Esophagus squamous epithelium (tissue), 5 donors: ENCODE measurements around the gene PTPN21. TPM values are rescaled to one million over a fixed set of nuclear protein-coding genes. Genes with fewer than 3 reads are reported as not detected.

Experiments
- DNase-seq: peaks from one replicate; lab custom pipeline; 2025; lab: John Stamatoyannopoulos, UW
- H3K27ac ChIP-seq, 4 donors: fragments of 200-600 bp; sonication (generic); one replicate each; pipeline ENCODE4 v1.5.1; 2016 to 2019; ENCODE audit warnings: mild to moderate bottlenecking in 1 of 4
- H3K27me3 ChIP-seq, 4 donors: fragments of 200-600 bp; sonication (generic); 1 replicate in 3 of 4; 2 replicates in 1 of 4; pipeline versions ENCODE4 v1.5.1 to v1.6.0; 2017 to 2021; ENCODE audit warnings: antibody characterized with exemption in 1 of 4
- H3K36me3 ChIP-seq, 3 donors: fragments of 200-600 bp; sonication (generic); one replicate each; pipeline ENCODE4 v1.5.1; 2016 to 2019
- H3K4me1 ChIP-seq, 3 donors: fragments of 200-600 bp; sonication (generic); one replicate each; pipeline ENCODE4 v1.5.1; 2017 to 2019
- H3K4me3 ChIP-seq, 4 donors: fragments of 200-600 bp; sonication (generic); 1 replicate in 3 of 4; 2 replicates in 1 of 4; pipeline ENCODE4 v1.5.1; 2016 to 2019; ENCODE audit warnings: mild to moderate bottlenecking in 2 of 4, moderate library complexity in 1 of 4
- H3K9me3 ChIP-seq, 3 donors: fragments of 200-600 bp; sonication (generic); one replicate each; pipeline ENCODE4 v1.5.1; 2016 to 2019
- CTCF ChIP-seq, 6 experiments: fragments of 450-650 bp in 4 of 6; fragments of 200-600 bp in 2 of 6; sonication (generic) in 2 of 6; IDR thresholded peaks; one replicate each; pipeline ENCODE4 v1.5.1; 2016 to 2019; ENCODE audit warnings: antibody characterized with exemption in 6 of 6, mild to moderate bottlenecking in 4 of 6, moderate library complexity in 4 of 6
- POLR2A ChIP-seq, 4 donors: fragments of 450-650 bp; IDR thresholded peaks; one replicate each; pipeline ENCODE4 v1.6.1; 2017; ENCODE audit warnings: antibody characterized with exemption in 4 of 4, mild to moderate bottlenecking in 4 of 4, moderate library complexity in 3 of 4
- WGBS, 2 donors: methylation state at CpG; one replicate each; pipeline ENCODE4 v1.1.5; 2018; 5-methylcytosine and 5-hydroxymethylcytosine counted together
- intact Hi-C: fragments of 100-400 bp; cut with DNase I; formaldehyde crosslinking; loops from one replicate; pipeline ENCODE4 v1.15.0; 2022
- total RNA-seq, 4 donors: library from RNA; depleted of rRNA; stranded (reverse); fragments of >200 nt; gene quantifications; one replicate each; pipeline ENCODE4 v1.1.0, GENCODE V29; 2016
- donor health status: DM: yes; HTN: yes; CAD: no.

PTPN21 gene
- total RNA-seq, 4 donors from 2014 or later = 4.7 to 14.5 (median 6.1) TPM

DNA sequence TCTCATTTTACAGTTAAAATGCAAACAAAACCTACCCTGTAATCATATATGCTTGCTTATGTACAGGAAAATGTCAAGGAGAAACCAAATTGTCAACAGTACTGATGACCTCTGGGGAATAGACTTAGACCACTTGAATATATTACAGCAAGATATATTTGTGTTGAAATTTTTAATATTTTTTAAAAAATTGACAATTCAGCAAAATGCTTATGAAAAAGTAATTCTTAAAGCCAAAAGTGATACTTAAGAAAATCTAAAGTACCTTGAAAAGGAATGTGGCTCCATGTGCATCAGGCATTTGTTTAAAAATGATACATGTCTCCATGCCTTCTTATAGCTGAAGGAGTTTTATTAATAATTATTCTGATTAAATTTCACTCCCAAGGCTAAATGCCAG, 49.2 kb downstream of the PTPN21 start:
- no peak for TF ChIP-seq CTCF (IDR thresholded peaks at IDR 0.05)
- no peak for TF ChIP-seq POLR2A (IDR thresholded peaks at IDR 0.05)
- Histone ChIP-seq H3K4me3 (no peak overlapping the region), H3K27me3 (no peaks in the 10 kb centered on the region), H3K36me3 (peaks cover 0 to 72% (median 6%) of the 10 kb centered on the region in 3 donors), H3K4me1 (no peaks in the 10 kb centered on the region), H3K27ac (no peak overlapping the region), H3K9me3 (no peaks in the 10 kb centered on the region)
- no peak for DNase-seq
- intact Hi-C loops = no loop called here

- H3K27ac ChIP-seq = no peak overlapping the region
- peaks cover 0 to 81% (median 6%) of the 10 kb centered on the region in 3 donors for H3K36me3 ChIP-seq
- no peak for DNase-seq
- no peaks in the 10 kb centered on the region for H3K27me3 ChIP-seq
- intact Hi-C loops = no loop called here
- no peak overlapping the region for H3K4me3 ChIP-seq
- no peaks in the 10 kb centered on the region for H3K9me3 ChIP-seq
- TF ChIP-seq POLR2A (IDR thresholded peaks at IDR 0.05) (no peak), CTCF (IDR thresholded peaks at IDR 0.05) (no peak)
- H3K4me1 ChIP-seq = no peaks in the 10 kb centered on the region
- 85 to 100% methylated on average over 2 of the region's 2 CpGs for WGBS, 2 donors
Observed at GRCh38 chr14:88504602-88505001, 50.2 kb downstream of the PTPN21 start.

- no peak overlapping the region for H3K4me3 ChIP-seq
- no peak for TF ChIP-seq CTCF (IDR thresholded peaks at IDR 0.05)
- TF ChIP-seq POLR2A (IDR thresholded peaks at IDR 0.05) = no peak
- no peaks in the 10 kb centered on the region for H3K27me3 ChIP-seq
- H3K36me3 ChIP-seq = peaks cover 4 to 81% (median 6%) of the 10 kb centered on the region in 3 donors
- no peak for DNase-seq
- intact Hi-C loops = no loop called here
- H3K4me1 ChIP-seq = no peaks in the 10 kb centered on the region
- H3K9me3 ChIP-seq = no peaks in the 10 kb centered on the region
- no peak overlapping the region for H3K27ac ChIP-seq
- 87 to 93% methylated on average over 2 of the region's 2 CpGs for WGBS, 2 donors
Observed at GRCh38 chr14:88503754-88504406, 50.9 kb downstream of the PTPN21 start.

DNA sequence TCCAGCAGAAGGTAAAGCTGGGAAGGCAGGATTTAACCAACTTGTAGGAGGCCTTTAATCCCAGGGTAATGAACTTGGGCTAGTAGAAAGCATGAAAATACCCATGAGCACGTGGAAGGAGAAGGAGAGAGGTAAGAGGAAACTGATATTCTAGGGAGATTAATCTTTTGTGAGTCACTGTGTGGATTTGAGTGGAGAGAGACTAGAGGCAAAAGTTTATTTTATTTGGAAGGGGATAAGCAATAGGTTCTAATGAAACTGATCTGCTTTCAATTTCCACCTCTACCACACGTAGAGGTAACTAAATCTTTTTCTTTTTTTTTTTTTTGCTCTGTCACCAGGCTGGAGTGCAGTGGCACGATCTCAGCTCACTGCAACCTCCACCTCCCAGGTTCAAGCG, 52.1 kb downstream of the PTPN21 start:
- DNase-seq = no peak
- H3K4me3 ChIP-seq = no peak overlapping the region
- H3K27me3 ChIP-seq = no peaks in the 10 kb centered on the region
- WGBS, 2 donors = 67 to 80% methylated on average over 4 of the region's 4 CpGs
- H3K36me3 ChIP-seq = peaks cover 5 to 90% (median 6%) of the 10 kb centered on the region in 3 donors
- no peaks in the 10 kb centered on the region for H3K4me1 ChIP-seq
- intact Hi-C loops = no loop called here
- TF ChIP-seq POLR2A (IDR thresholded peaks at IDR 0.05) (no peak), CTCF (IDR thresholded peaks at IDR 0.05) (no peak)
- H3K9me3 ChIP-seq = no peaks in the 10 kb centered on the region
- H3K27ac ChIP-seq = no peak overlapping the region

GRCh38 chr14:88500611-88501010, 54.2 kb downstream of the PTPN21 start:
- intact Hi-C loops = no loop called here
- Histone ChIP-seq H3K27ac (no peak overlapping the region), H3K27me3 (no peaks in the 10 kb centered on the region), H3K9me3 (no peaks in the 10 kb centered on the region), H3K36me3 (peaks cover 5 to 95% (median 6%) of the 10 kb centered on the region in 3 donors), H3K4me3 (no peak overlapping the region), H3K4me1 (no peaks in the 10 kb centered on the region)
- 92 to 95% methylated on average over 2 of the region's 2 CpGs for WGBS, 2 donors
- TF ChIP-seq POLR2A (IDR thresholded peaks at IDR 0.05) = no peak
- DNase-seq = no peak
